Measurements from ENCODE around the gene EFNB2. TPM values are rescaled to one million over a fixed set of nuclear protein-coding genes. Genes with fewer than 3 reads are reported as not detected.

EFNB2 gene
- total and polyA plus RNA-seq, 2 of the 13 experiments (the other 11 are each of a cell fraction or from before 2014, with no cell fraction given), result 0.11 to 0.20 TPM

- TF ChIP-seq REST (IDR thresholded peaks at IDR 0.05; ENCODE audit: borderline replicate concordance in 1 of 2, low read depth in 1 of 2, low read length in 2 of 2) (no peak), HIVEP1 (CRISPR knock-in tag; IDR thresholded peaks at IDR 0.05) (peak; percentile 37; the same call in 1 of the 2 replicates), ZNF777 (CRISPR knock-in tag; IDR thresholded peaks at IDR 0.05) (peak; percentile 87), KDM3A (CRISPR knock-in tag; IDR thresholded peaks at IDR 0.05; ENCODE audit: low read depth) (0 out of 2 replicates have a peak, but pooled peaks have one; percentile 26), DRAP1 (CRISPR knock-in tag; IDR thresholded peaks at IDR 0.05) (peak; percentile 30; the same call in 1 of the 2 replicates), SRSF9 (IDR thresholded peaks at IDR 0.05; ENCODE audit: borderline replicate concordance, insufficient read depth, low read depth, low read length, poor library complexity, severe bottlenecking) (no peak), MEIS2 (CRISPR knock-in tag; IDR thresholded peaks at IDR 0.05) (peak; percentile 41; the same call in 1 of the 2 replicates), ZNF598 (CRISPR knock-in tag; IDR thresholded peaks at IDR 0.05; ENCODE audit: borderline replicate concordance) (no peak), HDAC1 (CRISPR knock-in tag; IDR thresholded peaks at IDR 0.05) (0 out of 2 replicates have a peak, but pooled peaks have one; percentile 19), HOXA3 (CRISPR knock-in tag; IDR thresholded peaks at IDR 0.05) (peak; percentile 41), STAG1 (CRISPR knock-in tag; IDR thresholded peaks at IDR 0.05) (peak; percentile 11; the same call in 1 of the 2 replicates), DMTF1 (CRISPR knock-in tag; IDR thresholded peaks at IDR 0.05) (no peak), ZNF670 (CRISPR knock-in tag; IDR thresholded peaks at IDR 0.05; ENCODE audit: borderline replicate concordance) (no peak), DNMT1 (CRISPR knock-in tag; IDR thresholded peaks at IDR 0.05) (no peak; the same call in 1 of the 2 replicates), BRF2 (CRISPR knock-in tag; IDR thresholded peaks at IDR 0.05) (0 out of 2 replicates have a peak, but pooled peaks have one; percentile 36), SCMH1 (CRISPR knock-in tag; IDR thresholded peaks at IDR 0.05; ENCODE audit: borderline replicate concordance) (no peak), ZNF224 (CRISPR knock-in tag; IDR thresholded peaks at IDR 0.05) (no peak), MTF2 (CRISPR knock-in tag; IDR thresholded peaks at IDR 0.05; ENCODE audit: borderline replicate concordance) (peak; percentile 42; the same call in 1 of the 2 replicates), AGO2 (optimal IDR thresholded peaks at IDR 0.05; ENCODE audit: low read depth, low read length) (no peak), AHR (CRISPR knock-in tag; IDR thresholded peaks at IDR 0.05) (0 out of 2 replicates have a peak, but pooled peaks have one; percentile 16), GABPB1 (CRISPR knock-in tag; IDR thresholded peaks at IDR 0.05) (0 out of 2 replicates have a peak, but pooled peaks have one; percentile 39)
Observed at GRCh38 chr13:106535552-106536243, at the start of gene EFNB2 (continued).
